ENCODE measurements around the gene BLMH. TPM values are rescaled to one million over a fixed set of nuclear protein-coding genes. Genes with fewer than 3 reads are reported as not detected.
"Not testable (repeated sequence)": the region's sequence is repeated elsewhere in the genome, so short reads cannot be mapped to it uniquely, and the experiment has no call there.

The BLMH gene
- total and polyA plus RNA-seq, 4 donors = 4.2 to 17.5 (median 12.9) TPM

DNA sequence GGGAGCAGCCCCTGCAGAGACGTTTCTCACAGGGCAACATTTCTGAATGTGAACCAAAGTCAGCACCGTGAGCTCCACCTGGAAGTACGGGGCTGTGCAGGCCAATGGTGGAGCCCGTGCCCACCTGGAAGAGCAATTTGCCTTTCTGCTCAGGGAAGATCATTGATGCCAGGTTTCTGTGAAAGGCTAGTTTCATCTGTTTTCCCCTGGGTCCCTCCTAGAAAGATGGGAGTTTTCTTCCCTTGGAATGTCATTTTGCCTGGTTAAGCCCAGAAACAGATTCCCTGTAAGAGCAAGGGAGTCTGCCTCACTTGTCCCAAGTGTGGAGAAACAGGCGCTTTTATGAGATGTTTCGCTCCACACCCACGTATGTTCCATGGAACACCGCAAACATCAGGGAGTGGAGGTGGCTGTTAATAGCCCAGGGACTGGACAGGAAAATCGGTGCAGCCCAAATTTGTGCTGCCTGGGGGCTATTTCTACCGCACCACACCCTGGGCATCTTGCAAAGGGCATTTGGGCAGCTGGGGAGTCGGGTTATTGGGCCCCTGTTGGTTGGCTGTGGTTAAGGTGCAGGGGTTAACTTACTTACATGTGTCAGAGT lies 58.8 kb downstream of the BLMH start (continued):
- TF ChIP-seq GABPA (IDR thresholded peaks at IDR 0.05 in 1 of 2, conservative IDR thresholded peaks at IDR 0.05 in 1 of 2) = no peak
- TF ChIP-seq FOXA2 (IDR thresholded peaks at IDR 0.05) = no peak

DNA sequence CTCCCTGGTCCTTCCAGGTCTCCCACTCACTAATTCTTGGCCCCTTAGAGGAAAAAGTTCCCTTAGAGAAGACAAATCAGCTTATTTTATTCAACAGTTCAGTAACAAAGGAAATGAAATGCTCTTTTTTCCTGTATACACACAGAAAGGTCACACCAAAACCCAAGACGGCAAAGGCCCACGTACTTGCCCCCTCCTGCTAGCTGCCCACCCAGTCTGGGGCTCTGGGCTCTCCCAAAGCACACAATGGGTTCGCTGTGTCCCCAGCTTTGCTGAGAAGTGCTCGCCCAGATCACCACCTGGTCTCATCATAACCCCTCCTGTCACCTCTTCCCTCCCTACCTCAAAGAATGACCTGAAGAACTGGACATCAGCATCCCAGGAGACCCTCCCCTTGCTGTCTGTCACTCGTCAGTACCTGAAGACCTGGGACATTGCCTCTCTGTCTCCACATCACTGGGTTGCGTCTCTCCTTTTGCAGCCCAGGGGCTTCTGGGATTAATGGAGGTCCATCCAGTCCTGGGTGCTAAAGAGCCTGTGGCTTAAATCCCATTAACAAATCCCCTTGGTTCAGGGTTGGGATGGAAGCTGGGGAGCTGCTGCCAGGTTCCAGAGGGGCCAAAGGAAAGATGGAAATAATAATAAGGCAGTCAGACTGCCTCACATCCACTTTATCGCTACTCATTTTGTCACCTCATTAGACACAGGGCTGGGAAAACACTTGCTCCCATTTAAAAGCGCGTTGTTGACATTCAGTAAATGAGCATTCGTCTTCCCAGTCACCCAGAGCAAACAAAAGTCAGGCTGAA lies 59.5 kb downstream of the BLMH start:
- Histone ChIP-seq H3K27ac (ENCODE audit: low read depth in 1 of 2, low read length in 2 of 2) (no peak overlapping the region), H3K9me3 (ENCODE audit: control insufficient read depth in 4 of 4, low read length in 3 of 4) (no peaks in the 10 kb centered on the region), H3K9ac (ENCODE audit: low read depth in 1 of 2, low read length in 2 of 2) (no peak overlapping the region), H3K4me1 (ENCODE audit: control insufficient read depth in 4 of 4, insufficient read depth in 4 of 4, low read length in 3 of 4) (peaks cover 11 to 17% (median 16%) of the 10 kb centered on the region in 4 donors), H3K4me3 (ENCODE audit: low read depth in 1 of 3, low read length in 3 of 3) (no peak overlapping the region), H3K36me3 (ENCODE audit: control insufficient read depth in 4 of 4, insufficient read depth in 3 of 4, low read depth in 1 of 4, low read length in 3 of 4) (no peaks in the 10 kb centered on the region), H3K27me3 (ENCODE audit: control insufficient read depth in 4 of 4, insufficient read depth in 4 of 4, low read length in 3 of 4) (no peaks in the 10 kb centered on the region)
- 81% methylated on average over 10 of the region's 10 CpGs for WGBS
- TF ChIP-seq ZBTB33 (IDR thresholded peaks at IDR 0.05) (no peak), TAF1 (conservative IDR thresholded peaks at IDR 0.05) (no peak), FOXA1 (IDR thresholded peaks at IDR 0.05) (no peak), RXRA (IDR thresholded peaks at IDR 0.05) (no peak), YY1 (IDR thresholded peaks at IDR 0.05) (no peak)
- no peak for DNase-seq (ENCODE audit: low spot score)

DNA sequence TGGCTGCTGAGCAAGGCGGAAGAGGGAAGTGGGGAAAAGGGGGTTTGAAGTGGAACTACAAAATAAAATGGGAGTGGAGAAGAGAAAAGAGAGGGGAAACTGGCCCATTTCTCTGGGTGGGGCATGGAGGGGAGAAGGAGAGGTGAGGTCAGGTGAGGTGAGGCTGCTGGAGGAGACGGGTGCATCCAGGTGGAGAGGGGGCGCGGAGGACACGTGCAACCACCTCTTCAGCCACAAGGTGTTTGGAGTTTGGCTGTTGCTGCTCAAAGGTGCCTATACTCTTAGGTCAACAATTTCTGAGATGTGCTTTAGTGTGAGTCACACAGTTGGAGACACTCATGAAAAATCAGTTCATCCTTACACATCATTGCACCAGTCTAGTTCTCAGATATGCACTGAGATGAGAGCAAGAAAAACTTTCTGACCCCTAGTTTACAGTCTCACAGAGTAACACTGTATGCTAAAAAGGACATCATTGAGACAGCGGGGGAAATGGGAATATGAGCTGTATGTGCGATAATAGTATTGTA lies 61.1 kb downstream of the BLMH start:
- no peak for DNase-seq (ENCODE audit: low spot score)
- H3K36me3 ChIP-seq (ENCODE audit: control insufficient read depth in 4 of 4, insufficient read depth in 3 of 4, low read depth in 1 of 4, low read length in 3 of 4) = no peaks in the 10 kb centered on the region
- TF ChIP-seq RXRA (IDR thresholded peaks at IDR 0.05) (no peak), FOXA1 (IDR thresholded peaks at IDR 0.05) (no peak), FOXA2 (IDR thresholded peaks at IDR 0.05) (no peak), RAD21 (IDR thresholded peaks at IDR 0.05) (no peak), HNF4G (IDR thresholded peaks at IDR 0.05) (no peak), JUND (IDR thresholded peaks at IDR 0.05) (no peak), SP1 (IDR thresholded peaks at IDR 0.05) (no peak), EGR1 (IDR thresholded peaks at IDR 0.05; ENCODE audit: low read depth in 2 of 2) (no peak), NR2F2 (IDR thresholded peaks at IDR 0.05) (no peak)
- TF ChIP-seq, protein P1, sequence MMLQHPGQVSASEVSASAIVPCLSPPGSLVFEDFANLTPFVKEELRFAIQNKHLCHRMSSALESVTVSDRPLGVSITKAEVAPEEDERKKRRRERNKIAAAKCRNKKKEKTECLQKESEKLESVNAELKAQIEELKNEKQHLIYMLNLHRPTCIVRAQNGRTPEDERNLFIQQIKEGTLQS (IDR thresholded peaks at IDR 0.05) = no peak
- no peak overlapping the region for H3K4me3 ChIP-seq (ENCODE audit: low read depth in 1 of 3, low read length in 3 of 3)
- WGBS = 91% methylated on average over 7 of the region's 7 CpGs
- no peak overlapping the region for H3K9ac ChIP-seq (ENCODE audit: low read depth in 1 of 2, low read length in 2 of 2)
- H3K27ac ChIP-seq (ENCODE audit: low read depth in 1 of 2, low read length in 2 of 2) = no peak overlapping the region
- no peaks in the 10 kb centered on the region for H3K27me3 ChIP-seq (ENCODE audit: control insufficient read depth in 4 of 4, insufficient read depth in 4 of 4, low read length in 3 of 4)
- H3K9me3 ChIP-seq (ENCODE audit: control insufficient read depth in 4 of 4, low read length in 3 of 4) = no peaks in the 10 kb centered on the region
- peaks cover 5 to 7% (median 6%) of the 10 kb centered on the region in 4 donors for H3K4me1 ChIP-seq (ENCODE audit: control insufficient read depth in 4 of 4, insufficient read depth in 4 of 4, low read length in 3 of 4)

DNA sequence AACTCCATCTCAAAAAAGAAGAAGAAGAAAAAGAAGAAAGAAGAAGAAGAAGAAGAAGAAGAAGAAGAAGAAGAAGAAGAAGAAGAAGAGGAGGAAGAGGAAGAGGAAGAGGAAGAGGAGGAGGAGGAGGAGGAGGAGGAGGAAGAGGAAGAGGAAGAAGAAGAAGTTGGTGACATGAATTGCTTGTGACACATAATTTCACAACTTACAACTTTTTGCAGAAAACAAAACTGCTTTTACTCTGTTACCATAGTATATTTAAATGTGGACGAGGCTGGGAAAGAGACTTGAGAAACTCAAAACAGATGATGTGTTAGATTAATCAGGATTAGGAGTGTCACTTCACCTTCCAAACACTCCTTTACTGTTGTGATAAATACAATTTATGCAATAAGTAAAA lies 61.7 kb downstream of the BLMH start:
- not testable (repeated sequence) for DNase-seq (ENCODE audit: low spot score)
- WGBS = 84% methylated on average over 1 of the region's 1 CpG

More for the DNA sequence above, 61.7 kb downstream of the BLMH start:
- H3K9me3 ChIP-seq (ENCODE audit: control insufficient read depth in 4 of 4, low read length in 3 of 4); H3K4me3 ChIP-seq (ENCODE audit: low read depth in 1 of 3, low read length in 3 of 3); H3K4me1 ChIP-seq (ENCODE audit: control insufficient read depth in 4 of 4, insufficient read depth in 4 of 4, low read length in 3 of 4); H3K36me3 ChIP-seq (ENCODE audit: control insufficient read depth in 4 of 4, insufficient read depth in 3 of 4, low read depth in 1 of 4, low read length in 3 of 4); H3K27ac ChIP-seq (ENCODE audit: low read depth in 1 of 2, low read length in 2 of 2); H3K9ac ChIP-seq (ENCODE audit: low read depth in 1 of 2, low read length in 2 of 2); H3K27me3 ChIP-seq (ENCODE audit: control insufficient read depth in 4 of 4, insufficient read depth in 4 of 4, low read length in 3 of 4): not testable (repeated sequence)
